GM12865 (cell line): Measurements from ENCODE around the gene MSRB3.
"Not testable (repeated sequence)": the region's sequence is repeated elsewhere in the genome, so short reads cannot be mapped to it uniquely, and the experiment has no call there.

Experiments used
- DNase-seq: peaks from one replicate; pipeline ENCODE4 v3.0.0; 2010; ENCODE audit warnings: low read depth
- H3K4me3 ChIP-seq: 2 replicates; pipeline ENCODE4 v1.5.1; 2011; ENCODE audit warnings: mild to moderate bottlenecking, low read depth, low read length, control low read depth
- TF ChIP-seq, protein P1 (sequence below): IDR thresholded peaks from 2 replicates; pipeline ENCODE4 v1.5.1; 2011; ENCODE audit warnings: low read length, control low read depth, low read depth, inconsistent platforms; ENCODE audit not compliant: insufficient read depth; ENCODE audit errors: missing control alignments

The MSRB3 gene

GRCh38 chr12:65465766-65466547 is 187.5 kb downstream of the MSRB3 start:
- no peak for DNase-seq
- TF ChIP-seq, protein P1, sequence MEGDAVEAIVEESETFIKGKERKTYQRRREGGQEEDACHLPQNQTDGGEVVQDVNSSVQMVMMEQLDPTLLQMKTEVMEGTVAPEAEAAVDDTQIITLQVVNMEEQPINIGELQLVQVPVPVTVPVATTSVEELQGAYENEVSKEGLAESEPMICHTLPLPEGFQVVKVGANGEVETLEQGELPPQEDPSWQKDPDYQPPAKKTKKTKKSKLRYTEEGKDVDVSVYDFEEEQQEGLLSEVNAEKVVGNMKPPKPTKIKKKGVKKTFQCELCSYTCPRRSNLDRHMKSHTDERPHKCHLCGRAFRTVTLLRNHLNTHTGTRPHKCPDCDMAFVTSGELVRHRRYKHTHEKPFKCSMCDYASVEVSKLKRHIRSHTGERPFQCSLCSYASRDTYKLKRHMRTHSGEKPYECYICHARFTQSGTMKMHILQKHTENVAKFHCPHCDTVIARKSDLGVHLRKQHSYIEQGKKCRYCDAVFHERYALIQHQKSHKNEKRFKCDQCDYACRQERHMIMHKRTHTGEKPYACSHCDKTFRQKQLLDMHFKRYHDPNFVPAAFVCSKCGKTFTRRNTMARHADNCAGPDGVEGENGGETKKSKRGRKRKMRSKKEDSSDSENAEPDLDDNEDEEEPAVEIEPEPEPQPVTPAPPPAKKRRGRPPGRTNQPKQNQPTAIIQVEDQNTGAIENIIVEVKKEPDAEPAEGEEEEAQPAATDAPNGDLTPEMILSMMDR: no peak
- H3K4me3 ChIP-seq: no peak overlapping the region

DNA sequence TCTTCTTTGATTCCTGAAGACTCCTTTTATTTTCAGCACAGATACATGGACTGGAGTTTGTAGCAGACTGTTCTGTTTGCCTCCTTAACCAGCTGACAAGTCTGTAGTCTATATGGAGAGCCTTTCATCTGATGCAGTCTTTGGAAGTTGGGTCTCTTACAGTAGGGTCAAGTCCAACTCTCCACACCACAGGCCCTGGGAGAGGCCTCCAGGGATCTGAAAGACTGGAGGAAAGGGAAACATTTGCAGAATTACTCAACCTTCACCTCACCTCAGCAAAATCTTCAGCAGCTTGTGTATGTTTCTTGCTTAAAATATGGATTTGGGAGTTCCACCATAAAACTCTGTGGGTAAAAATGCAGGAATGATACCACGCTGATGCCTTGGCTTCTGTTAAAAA is 188.4 kb downstream of the MSRB3 start:
- no peak for DNase-seq
- TF ChIP-seq, protein P1: no peak

DNA sequence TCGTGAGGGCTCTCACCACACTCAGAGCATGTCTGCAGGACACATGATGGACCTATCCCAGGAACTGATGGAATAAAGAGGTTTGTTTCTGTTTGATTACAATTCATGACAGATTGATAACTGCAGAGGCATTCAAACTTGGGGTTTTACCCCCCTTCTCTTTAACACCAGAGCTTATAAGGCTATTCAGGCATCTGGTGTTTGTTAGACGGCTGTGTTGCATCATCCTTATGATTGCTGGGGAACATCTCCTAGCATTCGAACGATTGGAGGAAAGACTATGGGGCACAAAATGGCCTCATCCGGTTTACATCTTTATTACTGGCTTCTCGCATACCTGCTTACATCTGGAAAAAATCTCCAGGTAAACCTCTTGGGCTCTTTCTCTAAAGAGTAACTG is 191.8 kb downstream of the MSRB3 start:
- no peak for DNase-seq
- TF ChIP-seq, protein P1: no peak
- no peak overlapping the region for H3K4me3 ChIP-seq

More for the DNA sequence above, 188.4 kb downstream of the MSRB3 start:
- H3K4me3 ChIP-seq: no peak overlapping the region

GRCh38 chr12:65472079-65472478 is 193.6 kb downstream of the MSRB3 start:
- DNase-seq: no peak
- no peak overlapping the region for H3K4me3 ChIP-seq
- TF ChIP-seq, protein P1: no peak

- no peak overlapping the region for H3K4me3 ChIP-seq
- DNase-seq: no peak
- TF ChIP-seq, protein P1: no peak
These were observed 196.3 kb downstream of the MSRB3 start for GRCh38 chr12:65474831-65475230.

DNA sequence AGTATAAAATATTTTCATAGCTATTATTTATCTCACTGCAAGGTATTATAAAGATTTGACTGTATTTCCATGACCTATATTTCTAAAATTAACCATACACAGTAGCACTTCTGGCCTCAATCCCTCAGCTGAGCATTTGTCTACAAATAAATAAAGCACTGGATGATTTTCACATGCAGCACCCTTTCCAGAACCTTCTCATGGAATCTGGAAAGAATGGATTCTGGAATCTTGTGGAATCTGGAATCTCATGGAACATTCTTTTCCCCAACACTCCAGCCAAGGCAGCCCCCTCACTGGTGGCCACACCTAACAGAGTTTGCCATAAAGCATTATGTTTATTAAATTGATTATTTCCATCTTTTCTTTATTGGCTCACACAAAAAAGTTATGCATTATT is 199.2 kb downstream of the MSRB3 start:
- TF ChIP-seq, protein P1: no peak
- DNase-seq: no peak

GRCh38 chr12:65483891-65484516 is 205.5 kb downstream of the MSRB3 start:
- not testable (repeated sequence) for DNase-seq, H3K4me3 ChIP-seq

More for the DNA sequence above, 199.2 kb downstream of the MSRB3 start:
- H3K4me3 ChIP-seq: no peak overlapping the region
